HG03571 (cell line): Measurements from ENCODE around the gene CARD14.

Experiments
- ATAC-seq: cut with Tn5 transposase; IDR thresholded peaks from one replicate; pipeline ENCODE4 v1.9.1; 2021; ENCODE audit not compliant: unreplicated experiment

CARD14 gene

DNA sequence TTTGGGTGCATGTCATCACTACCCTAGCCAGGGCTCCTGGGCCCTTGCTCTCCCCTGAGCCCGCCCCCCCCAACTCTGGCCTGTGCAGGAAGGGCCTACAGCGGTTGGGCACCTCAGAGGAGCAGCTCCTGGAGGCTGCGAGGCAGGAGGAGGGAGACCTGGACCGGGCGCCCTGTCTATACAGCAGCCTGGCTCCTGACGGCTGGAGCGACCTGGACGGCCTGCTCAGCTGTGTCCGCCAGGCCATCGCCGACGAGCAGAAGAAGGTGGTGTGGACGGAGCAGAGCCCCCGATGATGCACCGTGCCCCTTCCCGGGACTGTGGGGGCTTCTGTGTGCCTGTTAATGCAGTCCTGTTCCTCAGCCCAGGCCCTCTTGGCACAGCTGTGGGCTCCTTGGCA, 38.2 kb downstream of the CARD14 start:
- no peak for ATAC-seq

DNA sequence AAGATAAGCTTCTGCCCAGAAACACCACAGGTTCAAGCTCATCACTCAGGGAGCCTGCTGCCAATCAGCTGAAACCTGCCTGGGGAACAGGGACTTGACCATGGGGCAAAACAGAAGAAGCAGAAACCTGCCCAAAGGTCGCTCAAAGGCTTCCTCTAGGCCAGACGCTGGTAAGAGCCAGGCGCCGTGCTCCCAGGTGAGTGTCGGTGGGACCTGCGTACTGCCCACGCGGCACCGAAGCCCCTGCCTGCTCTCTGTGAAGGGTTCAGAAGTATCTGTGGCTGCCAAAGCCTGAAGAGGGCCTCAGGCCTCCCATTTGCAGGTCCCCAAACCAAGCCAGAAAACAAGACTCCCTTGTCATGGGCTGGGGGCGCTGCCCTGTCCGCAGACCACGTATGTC, 39.9 kb downstream of the CARD14 start:
- ATAC-seq = no peak

DNA sequence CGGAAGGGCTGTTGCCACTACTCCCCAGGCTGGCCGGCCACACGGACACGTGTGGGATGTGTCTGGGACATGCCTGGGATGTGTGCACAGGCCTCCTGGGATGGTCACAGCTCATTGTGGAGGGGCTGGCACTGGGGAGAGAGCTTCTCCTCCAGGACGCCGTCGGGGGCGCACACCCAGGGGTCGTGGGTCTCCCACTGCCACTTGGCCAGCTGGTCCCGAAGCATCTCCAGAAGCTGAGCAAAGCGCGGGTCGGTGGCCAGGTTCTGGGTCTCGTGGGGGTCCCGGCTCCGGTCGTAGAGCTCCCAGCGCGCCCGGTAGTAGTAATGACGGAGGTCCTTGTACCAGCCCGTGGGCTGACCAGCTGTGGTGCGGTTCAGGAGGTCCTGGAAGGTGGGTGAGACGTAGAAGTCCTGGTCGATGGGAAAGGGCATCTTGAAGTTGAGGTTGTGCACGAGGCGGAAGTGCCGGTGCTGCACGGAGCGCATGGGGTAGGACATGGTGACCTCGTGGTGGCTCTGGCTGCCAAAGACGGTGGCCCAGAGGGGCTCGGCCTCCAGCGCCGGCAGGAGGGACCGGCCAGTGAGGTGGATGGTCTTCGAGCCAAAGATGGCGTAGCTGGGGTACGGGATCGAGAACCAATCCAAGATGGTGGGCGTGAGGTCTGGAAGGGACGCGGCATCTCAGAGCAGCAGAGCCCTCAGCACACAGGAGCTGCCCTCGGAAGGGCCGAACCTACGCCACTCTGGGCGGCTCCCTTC, 40.7 kb downstream of the CARD14 start:
- ATAC-seq = no peak

DNA sequence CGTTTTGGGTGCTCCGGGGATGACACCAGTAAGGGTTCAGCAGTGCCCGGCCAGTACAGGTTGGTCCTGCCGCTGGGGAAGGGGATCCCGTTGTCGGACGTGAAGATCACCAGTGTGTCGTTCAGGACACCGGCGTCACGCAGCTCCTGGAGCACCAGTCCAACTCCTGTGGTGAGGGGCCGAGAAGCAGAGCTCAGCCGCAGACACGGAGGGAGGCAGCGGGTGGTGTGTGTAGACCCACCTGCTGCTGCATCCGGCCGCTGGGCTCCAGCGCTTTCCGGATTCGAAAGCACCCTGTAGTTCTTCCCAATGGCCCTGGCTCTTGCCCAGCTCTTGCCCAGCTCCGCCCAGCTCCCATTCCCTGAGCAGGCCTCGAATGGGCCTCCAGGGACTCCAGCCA, 42.3 kb downstream of the CARD14 start:
- ATAC-seq = no peak

DNA sequence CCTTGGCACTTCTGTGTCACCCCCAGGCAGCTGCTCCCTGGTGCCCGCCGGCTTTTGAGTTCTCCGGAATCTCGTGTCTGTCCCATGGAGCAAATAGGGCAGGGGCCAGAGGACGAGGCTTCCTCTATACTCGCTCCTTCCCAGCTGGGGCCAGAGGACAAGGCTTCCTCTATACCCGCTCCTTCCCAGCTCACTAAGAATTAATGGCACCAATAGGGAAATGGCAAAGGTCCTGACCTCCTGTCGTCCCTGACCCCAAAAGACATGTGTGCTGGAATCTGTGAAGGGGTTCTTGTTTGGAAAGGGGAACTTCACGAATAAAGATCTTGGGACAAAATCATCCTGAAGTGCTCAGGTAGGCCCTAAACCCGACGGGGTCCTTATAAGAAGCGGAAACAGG, 42.7 kb downstream of the CARD14 start:
- ATAC-seq = no peak

DNA sequence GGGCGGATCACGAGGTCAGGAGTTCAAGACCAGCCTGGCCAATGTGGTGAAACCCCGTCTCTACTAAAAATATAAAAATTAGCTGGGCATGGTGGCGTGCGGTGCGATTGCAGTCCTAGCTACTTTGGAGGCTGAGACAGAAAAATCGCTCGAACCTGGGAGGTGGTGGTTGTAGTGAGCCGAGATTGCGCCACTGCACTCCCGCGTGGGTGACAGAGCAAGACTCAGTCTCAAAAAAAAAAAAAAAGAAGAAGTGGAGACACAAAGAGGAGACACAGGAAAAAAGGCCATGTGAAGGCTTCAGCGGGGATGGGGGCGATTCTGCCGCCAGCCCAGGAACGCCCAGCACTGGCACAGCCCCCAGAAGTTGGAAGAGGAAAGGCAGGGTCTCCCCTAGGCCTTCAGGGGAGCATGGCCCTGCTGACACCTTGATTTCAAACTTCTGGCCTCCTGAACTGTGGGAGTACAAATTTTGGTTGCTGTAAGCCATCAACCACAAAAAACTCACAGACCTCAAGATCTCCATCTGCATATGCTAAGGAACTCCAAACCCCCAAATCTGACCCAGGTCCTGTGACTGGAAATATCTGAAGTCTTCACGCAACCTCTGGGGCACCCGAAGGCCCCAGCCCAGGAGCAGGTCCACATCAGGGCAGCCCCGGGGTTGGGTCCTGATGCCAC, 43.3 kb downstream of the CARD14 start:
- ATAC-seq = no peak

DNA sequence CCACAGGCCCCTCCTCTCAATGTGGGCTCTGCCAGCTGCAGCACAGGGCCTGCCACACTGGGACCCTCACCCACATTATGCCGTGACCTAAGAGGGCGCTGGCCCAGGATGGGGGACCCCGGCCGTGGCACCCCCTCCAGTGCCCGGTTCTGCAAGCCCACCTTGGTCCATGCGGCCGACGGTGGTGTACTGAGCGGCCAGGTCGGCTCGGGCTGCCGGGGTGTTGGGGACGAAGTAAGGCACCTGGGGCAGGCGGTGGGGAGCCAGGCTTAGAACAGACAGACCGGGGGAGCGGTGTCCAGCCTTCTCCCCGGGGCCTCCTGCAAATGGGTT, 43.8 kb downstream of the CARD14 start:
- ATAC-seq = no peak

DNA sequence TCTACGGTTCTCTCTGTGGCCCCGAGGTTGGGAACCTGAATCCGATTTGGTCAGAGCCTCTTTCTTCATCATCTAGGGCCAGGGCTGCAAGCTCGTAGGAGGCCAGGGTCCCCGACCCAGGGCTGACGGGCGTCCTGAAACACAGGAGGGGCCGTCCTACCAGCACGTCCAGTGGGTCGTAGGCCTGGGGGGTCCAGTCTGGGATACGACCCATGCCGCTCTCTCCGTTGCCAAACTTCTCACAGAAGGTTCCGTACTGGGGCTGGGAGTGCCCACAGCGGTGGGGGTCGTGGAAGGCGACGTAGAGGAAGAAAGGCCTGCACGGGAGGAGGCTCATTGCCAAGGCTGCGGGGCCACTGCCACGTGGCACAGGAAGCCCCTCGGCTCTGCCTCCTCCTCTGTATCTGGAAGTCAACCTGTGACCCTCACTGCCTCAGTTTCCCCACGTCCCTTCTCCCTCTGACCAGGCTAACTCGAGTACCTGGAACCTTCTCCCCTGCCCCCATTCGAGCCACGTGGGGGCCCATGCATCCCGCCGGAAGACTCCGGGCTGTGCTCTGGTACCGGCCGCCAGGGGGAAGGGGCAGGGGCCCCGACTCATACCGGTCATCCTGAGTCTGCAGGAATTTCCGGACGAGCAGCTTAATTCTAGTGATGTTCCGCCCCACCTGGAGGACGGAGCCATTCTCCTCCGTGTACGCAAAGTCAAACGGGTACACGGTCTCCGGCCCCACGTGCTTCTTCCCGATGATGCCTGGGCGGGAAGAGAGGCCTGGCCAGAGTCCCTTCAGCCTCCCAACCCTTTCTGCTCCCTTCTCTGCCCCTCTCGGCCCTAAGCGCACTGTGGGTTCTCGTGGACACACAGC, 44.4 kb downstream of the CARD14 start:
- no peak for ATAC-seq

DNA sequence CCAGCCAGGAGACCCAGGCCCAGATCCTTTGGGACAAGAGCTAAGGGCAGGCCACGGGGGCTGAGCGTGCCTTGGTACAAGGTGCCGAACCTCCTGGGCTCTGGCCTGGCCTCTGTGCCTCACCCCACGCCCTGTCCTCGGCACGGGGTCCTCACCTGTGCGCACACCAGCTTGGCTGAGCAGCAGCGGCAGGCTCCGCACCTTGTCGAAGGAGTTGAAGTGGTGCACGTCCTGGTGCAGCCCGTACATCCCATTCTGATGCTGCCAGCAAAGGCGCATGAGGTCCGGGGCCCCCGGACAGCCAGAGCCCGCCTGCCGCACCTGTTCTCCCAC, 45.0 kb downstream of the CARD14 start:
- ATAC-seq = no peak

DNA sequence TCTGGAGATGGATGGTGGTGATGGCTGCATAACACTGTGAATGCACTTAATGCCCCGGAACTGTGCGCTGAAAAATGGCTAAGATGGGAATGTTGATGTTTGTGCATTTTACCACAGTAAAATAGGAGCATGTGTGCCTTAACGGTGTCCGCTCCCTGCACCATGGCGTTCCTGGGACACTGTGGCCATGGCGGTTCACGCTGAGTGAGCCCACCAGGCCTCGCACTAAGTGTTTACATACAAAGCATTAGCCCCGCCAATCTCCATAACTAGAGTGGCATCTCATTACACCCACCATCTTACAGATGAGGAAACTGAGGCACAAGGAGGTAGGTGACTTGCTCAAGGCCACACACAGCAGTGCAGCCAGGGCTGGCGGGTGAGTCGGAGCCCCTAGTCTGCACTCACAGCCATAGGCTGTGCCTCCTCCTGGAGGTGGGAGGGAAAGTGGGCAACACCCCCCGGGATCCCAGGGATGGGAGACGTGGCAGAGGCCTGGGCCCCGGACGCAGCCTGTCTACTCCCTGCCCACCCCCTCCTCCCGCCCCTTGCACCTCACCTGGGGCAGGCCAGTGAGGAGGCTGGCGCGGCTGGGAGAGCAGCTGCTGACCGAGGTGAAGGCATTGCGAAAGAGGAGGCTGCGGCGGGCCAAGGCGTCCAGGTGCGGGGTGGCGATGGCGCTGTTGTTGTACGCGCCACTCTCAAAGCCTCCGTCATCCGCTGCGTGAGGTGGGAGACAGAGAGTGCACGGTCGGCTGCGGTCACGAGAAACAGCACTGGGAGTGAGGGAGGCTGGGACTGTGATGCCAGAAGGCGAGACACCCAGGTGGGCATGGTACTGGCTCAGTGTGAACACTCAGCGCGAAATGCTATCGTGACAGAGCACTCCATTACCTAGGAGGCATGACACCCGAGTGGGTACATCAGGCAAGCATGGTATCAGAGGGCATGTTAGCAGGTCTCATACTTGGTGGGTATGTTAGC, 46.9 kb downstream of the CARD14 start:
- no peak for ATAC-seq

DNA sequence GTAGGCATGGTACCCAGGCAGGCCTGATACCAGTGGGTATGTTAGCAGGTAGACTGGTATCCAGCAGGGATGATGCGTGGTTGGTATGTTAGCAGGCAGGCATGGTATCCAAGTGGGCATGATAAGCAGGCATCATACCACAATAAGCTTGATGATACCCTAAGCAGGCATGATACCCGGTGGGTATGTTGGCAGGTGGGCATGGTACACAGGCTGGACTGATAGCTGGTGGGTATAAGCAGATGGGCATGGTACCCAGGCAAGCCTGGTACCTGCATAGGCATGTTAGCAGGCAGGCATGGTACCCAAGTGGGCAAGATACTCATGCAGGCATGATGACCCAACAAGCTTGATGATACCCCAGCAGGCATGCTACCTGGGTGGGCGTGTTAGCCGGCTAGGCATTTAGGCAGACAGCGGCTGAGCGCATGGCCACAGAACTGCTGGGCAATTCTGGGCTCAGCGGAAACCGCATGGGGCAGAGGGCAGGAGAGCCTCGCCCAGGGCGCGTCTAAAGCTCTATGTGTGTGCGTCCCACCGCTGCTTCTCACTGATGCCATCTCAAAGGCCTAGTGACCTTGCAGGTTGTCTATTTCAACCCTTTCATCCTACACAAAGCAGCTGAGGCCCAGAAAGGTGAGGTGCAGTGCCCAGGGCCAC, 48.0 kb downstream of the CARD14 start:
- no peak for ATAC-seq

DNA sequence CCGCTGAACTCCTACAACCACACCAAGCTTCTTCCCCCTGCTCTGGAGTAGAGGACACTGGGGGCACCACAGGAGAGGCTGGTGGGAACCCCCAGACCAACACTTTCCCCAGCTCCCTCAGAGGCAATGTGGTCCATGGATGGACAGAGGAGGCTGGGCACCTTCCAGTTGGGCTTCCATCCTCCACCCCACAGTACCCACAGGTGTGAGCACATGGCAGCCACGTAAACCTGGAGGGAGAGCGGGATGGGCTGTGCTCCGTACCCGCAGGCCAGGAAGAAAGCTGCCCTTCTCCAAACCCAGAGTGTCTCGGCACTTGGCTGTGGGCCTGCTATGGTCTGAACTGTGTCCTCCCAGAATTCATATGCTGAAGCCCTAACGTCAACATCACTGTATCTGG, 48.6 kb downstream of the CARD14 start:
- ATAC-seq = no peak

DNA sequence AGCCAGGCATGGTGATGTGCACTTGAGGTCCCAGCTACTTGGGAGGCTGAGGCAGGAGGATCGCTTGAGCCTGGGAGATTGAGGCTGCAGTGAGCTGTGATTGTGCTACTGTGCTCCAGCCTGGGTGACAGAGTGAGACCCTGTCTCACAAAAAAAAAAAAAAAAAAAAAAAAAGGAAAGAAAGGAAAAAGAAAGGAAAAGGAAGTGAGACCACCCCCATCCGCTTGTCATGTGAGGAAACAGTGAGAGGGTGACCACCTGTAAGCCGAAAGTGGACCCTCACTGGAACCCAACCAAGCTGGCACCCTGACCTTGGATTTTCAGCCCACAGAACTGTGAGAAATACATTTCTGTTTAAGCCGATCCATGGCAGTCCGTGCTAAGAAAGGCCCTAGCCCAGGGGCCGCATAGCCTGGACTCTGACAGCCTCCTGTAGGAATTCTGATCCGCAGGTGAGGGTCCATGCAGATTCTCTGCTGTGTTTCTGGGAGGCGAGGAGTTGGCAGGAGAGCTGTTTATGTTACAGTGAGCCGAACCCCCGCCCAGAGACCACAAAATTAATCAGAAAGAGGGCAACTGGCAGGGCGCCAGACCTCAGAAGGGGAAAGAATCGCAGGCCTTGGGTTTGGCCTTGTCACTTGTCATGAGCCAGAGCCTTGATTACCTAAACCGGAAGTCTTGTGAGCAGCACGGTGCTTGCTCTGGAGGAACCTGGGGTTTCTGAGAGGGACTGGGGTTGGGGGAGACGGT, 49.4 kb downstream of the CARD14 start:
- ATAC-seq = peak; percentile 46

DNA sequence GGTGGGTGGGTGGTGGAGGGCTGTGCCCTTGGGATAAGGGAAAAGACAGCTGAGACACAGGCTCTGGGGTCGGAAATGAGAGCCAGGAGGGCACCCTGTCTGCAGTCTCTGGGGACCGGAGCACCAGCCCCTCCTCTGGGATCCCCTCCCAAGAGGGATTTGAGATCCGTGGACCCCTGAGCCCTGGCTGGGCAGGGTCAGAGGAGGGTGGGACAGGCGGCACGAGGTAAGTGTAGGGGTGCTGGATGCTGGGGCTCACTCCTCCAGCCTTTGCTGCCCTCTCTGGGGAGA, 49.9 kb downstream of the CARD14 start:
- peak; percentile 25 for ATAC-seq

DNA sequence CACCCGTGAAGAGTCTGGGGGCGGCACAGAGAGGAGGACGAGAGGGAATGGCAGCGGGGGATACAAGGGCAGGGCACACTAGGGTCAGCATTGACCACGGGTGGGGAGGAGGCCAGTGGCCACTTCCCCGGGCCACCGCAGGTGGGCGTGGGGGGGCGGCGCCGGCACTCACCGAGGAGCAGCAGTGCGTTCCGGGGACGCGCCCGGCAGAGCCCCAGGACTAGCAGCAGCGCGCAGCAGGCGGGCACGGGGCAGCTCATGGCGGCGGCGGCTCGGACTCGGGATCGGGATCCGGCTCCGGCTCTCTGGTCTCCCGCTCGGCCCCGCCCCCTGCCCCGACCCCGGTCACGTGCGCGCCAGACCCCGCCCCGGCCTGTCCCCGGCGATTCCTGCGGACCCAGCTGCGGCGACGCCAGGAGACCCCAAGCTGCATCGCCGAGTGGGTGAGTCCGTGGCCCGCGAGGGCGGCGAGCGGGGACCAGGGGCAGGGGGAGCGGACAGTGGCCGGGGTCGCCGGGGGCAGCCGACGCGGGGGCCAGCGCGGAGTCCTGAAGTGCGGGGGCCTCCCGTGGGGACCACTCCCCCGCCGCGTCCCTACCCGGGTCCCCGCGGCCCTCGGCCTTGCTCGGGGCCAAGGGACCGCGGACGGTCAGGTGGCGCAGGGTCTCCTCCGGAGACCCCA, 50.4 kb downstream of the CARD14 start, which contains the start of the genes SGSH and SLC26A11:
SGSH (minus strand) TSS at position 280 of the 682 bp plus-strand sequence; CDS start at position 260, 20 bp downstream.
SLC26A11 (plus strand) TSS at position 374 of the 682 bp plus-strand sequence. CDS start 1,134 bp downstream, outside the sequence.
- peak; percentile 19 for ATAC-seq

DNA sequence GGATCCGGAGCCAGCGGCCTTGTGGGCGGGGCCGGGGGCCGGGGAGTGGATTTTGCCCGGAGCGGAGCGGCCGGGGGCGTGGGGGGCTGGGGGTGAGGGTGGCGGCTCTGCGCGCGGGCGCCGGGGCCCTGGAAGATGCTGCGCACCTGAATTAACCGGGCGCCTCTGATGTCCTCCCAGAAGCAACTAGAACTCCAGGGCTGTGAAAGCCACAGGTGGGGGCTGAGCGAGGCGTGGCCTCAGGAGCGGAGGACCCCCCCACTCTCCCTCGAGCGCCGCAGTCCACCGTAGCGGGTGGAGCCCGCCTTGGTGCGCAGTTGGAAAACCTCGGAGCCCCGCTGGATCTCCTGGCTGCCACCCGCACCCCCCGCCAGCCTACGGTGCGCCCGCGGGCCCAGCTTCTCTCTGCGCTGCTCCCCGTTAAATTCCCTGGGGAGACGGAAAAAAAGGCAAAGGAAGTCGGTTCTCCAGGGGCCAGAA, 50.9 kb downstream of the CARD14 start:
- no peak for ATAC-seq

DNA sequence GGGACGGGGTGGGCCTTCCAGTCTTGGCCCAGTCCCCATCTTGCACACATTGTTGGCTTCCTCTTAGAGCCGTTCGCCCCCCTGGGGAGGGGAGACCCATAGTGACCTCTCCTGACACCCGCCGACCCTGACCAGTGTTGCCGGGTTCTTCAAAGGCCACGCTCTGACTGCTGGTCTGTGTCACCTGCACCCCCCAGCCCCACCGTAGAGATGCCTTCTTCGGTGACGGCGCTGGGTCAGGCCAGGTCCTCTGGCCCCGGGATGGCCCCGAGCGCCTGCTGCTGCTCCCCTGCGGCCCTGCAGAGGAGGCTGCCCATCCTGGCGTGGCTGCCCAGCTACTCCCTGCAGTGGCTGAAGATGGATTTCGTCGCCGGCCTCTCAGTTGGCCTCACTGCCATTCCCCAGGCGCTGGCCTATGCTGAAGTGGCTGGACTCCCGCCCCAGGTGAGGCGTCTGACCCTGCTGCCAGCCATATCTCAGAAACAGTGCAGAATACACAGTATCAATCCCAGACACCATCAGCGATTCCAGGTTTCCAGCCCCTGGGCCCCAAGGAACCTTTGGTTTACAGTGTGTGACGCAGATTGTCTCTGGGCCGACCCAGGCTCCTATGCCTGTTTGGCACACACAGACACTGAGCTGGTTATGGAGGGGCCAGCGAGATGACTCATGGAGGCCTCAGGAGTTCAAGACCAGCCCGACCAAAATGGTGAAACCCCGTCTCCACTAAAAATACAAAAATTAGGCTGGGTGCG, 51.7 kb downstream of the CARD14 start:
- no peak for ATAC-seq
